ENCODE measurements around the gene LRRK2. TPM values are rescaled to one million over a fixed set of nuclear protein-coding genes. Genes with fewer than 3 reads are reported as not detected.

LRRK2 gene
- polyA plus RNA-seq, 2 donors, result 5.8 to 6.6 TPM

DNA sequence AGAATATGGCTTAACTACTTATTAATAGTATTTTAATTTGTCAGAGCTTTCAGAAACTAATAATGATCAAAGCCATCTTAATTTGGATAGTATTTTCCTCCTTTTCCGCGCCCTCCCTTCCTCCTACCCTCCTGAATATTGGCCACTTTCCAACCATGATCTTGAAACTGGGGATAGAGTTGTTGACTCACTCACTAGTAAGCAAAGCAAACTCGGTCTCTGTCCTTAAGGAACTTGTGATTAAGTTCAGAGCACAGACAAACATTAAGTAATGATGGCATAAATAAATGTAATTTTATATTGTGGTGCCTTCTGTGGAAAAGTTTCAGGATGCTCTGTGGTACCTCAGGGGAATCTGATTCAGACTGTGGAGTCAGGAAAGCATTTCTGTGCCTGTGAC lies 75.7 kb downstream of the LRRK2 start:
- H3K36me3 ChIP-seq (ENCODE audit: control insufficient read depth in 2 of 2, insufficient read depth in 2 of 2, low read length in 1 of 2), result no peaks in the 10 kb centered on the region
- H3K4me1 ChIP-seq (ENCODE audit: control insufficient read depth in 2 of 2, insufficient read depth in 2 of 2, low read length in 1 of 2), result no peaks in the 10 kb centered on the region
- H3K4me3 ChIP-seq (ENCODE audit: low read depth in 1 of 2, low read length in 2 of 2), result no peak overlapping the region
- no peaks in the 10 kb centered on the region for H3K9me3 ChIP-seq (ENCODE audit: control insufficient read depth in 2 of 2, insufficient read depth in 1 of 2, low read depth in 1 of 2, low read length in 1 of 2)
- WGBS, 2 donors, result 62 to 75% methylated on average over 3 of the region's 3 CpGs
- no peaks in the 10 kb centered on the region for H3K27me3 ChIP-seq (ENCODE audit: control insufficient read depth in 1 of 2, insufficient read depth in 2 of 2, low read length in 2 of 2)
- H3K27ac ChIP-seq (ENCODE audit: low read depth in 2 of 2, low read length in 1 of 2), result no peak overlapping the region

DNA sequence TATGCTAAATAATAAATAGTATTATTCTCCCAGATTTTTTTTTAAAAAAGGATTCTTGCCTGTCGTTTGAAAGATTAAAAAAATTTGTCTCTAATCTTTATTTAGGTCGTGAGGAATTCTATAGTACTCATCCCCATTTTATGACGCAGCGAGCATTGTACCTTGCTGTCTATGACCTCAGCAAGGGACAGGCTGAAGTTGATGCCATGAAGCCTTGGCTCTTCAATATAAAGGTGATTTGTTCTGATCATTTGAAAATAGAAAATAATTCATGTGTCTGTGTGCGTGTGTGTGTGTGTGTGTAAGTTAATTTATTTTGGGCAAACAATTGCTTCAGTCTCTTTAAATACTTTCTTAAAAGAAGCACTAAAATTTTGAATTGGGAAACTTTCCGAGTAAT lies 84.2 kb downstream of the LRRK2 start:
- Histone ChIP-seq H3K36me3 (ENCODE audit: control insufficient read depth in 2 of 2, insufficient read depth in 2 of 2, low read length in 1 of 2) (no peaks in the 10 kb centered on the region), H3K4me3 (ENCODE audit: low read depth in 1 of 2, low read length in 2 of 2) (no peak overlapping the region), H3K9me3 (ENCODE audit: control insufficient read depth in 2 of 2, insufficient read depth in 1 of 2, low read depth in 1 of 2, low read length in 1 of 2) (no peaks in the 10 kb centered on the region), H3K4me1 (ENCODE audit: control insufficient read depth in 2 of 2, insufficient read depth in 2 of 2, low read length in 1 of 2) (no peaks in the 10 kb centered on the region), H3K27ac (ENCODE audit: low read depth in 2 of 2, low read length in 1 of 2) (no peak overlapping the region), H3K27me3 (ENCODE audit: control insufficient read depth in 1 of 2, insufficient read depth in 2 of 2, low read length in 2 of 2) (no peaks in the 10 kb centered on the region)
- WGBS, 2 donors, result 81 to 86% methylated on average over 6 of the region's 6 CpGs

DNA sequence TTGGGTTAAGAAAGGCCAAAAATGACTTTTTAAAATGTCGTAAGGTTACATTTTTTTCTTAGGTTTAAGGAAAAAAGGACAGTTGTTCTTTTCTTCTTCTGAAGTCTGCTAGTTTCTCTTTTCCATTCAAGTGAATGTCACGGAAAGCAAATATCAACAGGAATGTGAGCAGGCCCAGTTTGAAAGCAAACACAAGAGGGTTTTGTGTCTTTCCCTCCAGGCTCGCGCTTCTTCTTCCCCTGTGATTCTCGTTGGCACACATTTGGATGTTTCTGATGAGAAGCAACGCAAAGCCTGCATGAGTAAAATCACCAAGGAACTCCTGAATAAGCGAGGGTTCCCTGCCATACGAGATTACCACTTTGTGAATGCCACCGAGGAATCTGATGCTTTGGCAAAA lies 85.4 kb downstream of the LRRK2 start:
- Histone ChIP-seq H3K36me3 (ENCODE audit: control insufficient read depth in 2 of 2, insufficient read depth in 2 of 2, low read length in 1 of 2) (no peaks in the 10 kb centered on the region), H3K27me3 (ENCODE audit: control insufficient read depth in 1 of 2, insufficient read depth in 2 of 2, low read length in 2 of 2) (no peaks in the 10 kb centered on the region), H3K4me1 (ENCODE audit: control insufficient read depth in 2 of 2, insufficient read depth in 2 of 2, low read length in 1 of 2) (no peaks in the 10 kb centered on the region), H3K27ac (ENCODE audit: low read depth in 2 of 2, low read length in 1 of 2) (no peak overlapping the region), H3K4me3 (ENCODE audit: low read depth in 1 of 2, low read length in 2 of 2) (no peak overlapping the region), H3K9me3 (ENCODE audit: control insufficient read depth in 2 of 2, insufficient read depth in 1 of 2, low read depth in 1 of 2, low read length in 1 of 2) (no peaks in the 10 kb centered on the region)
- 54 to 64% methylated on average over 9 of the region's 9 CpGs for WGBS, 2 donors

DNA sequence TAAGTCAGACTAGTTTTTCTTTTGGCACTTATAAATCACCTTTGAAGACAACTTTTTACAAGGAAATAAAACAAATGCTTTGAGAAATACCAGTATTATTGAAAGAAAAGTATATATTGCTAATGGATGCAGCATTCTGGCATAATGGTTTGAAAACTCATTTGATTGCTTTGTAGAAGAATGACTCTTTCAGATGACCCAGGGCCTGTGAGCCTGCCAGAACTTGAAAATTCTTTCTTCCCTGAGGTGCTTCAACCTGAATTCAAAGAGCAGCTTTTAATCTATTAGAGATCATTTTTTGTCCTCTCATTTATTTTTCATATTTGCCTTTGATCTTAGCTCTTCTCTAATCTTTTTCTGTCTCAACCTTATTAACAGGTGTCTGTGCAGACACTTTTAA lies 87.4 kb downstream of the LRRK2 start:
- no peaks in the 10 kb centered on the region for H3K9me3 ChIP-seq (ENCODE audit: control insufficient read depth in 2 of 2, insufficient read depth in 1 of 2, low read depth in 1 of 2, low read length in 1 of 2)
- no peaks in the 10 kb centered on the region for H3K4me1 ChIP-seq (ENCODE audit: control insufficient read depth in 2 of 2, insufficient read depth in 2 of 2, low read length in 1 of 2)
- H3K4me3 ChIP-seq (ENCODE audit: low read depth in 1 of 2, low read length in 2 of 2), result no peak overlapping the region
- H3K27me3 ChIP-seq (ENCODE audit: control insufficient read depth in 1 of 2, insufficient read depth in 2 of 2, low read length in 2 of 2), result no peaks in the 10 kb centered on the region
- H3K36me3 ChIP-seq (ENCODE audit: control insufficient read depth in 2 of 2, insufficient read depth in 2 of 2, low read length in 1 of 2), result no peaks in the 10 kb centered on the region
- H3K27ac ChIP-seq (ENCODE audit: low read depth in 2 of 2, low read length in 1 of 2), result no peak overlapping the region

DNA sequence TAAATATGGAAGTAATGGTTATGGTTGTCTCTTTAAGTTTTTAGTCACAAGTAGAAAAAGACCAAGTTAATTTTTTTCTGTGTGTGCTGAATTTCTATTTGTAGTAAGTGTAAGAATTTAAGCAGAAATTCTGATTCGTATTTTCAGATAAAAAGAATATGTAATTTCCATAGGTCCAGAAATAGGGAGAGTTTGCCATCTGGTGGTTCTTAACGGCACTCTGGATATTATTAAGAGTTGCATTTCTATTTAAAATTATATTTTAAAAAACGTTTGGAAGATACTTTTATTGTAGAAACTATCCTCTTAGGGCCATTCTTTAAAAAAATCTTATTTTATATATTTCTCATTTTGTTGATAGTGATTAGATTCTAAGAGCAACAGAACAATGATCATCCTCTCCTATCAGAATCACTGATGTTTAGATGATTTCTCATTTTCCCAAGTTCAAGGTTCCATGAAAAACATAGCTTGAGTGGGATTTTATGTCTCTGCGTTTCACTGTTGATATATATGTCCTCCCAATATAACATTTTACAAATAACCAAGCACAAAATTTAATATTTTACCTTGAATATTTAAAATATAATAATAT lies 88.3 kb downstream of the LRRK2 start:
- Histone ChIP-seq H3K4me3 (ENCODE audit: low read depth in 1 of 2, low read length in 2 of 2) (no peak overlapping the region), H3K27me3 (ENCODE audit: control insufficient read depth in 1 of 2, insufficient read depth in 2 of 2, low read length in 2 of 2) (no peaks in the 10 kb centered on the region), H3K27ac (ENCODE audit: low read depth in 2 of 2, low read length in 1 of 2) (no peak overlapping the region), H3K36me3 (ENCODE audit: control insufficient read depth in 2 of 2, insufficient read depth in 2 of 2, low read length in 1 of 2) (no peaks in the 10 kb centered on the region), H3K4me1 (ENCODE audit: control insufficient read depth in 2 of 2, insufficient read depth in 2 of 2, low read length in 1 of 2) (no peaks in the 10 kb centered on the region), H3K9me3 (ENCODE audit: control insufficient read depth in 2 of 2, insufficient read depth in 1 of 2, low read depth in 1 of 2, low read length in 1 of 2) (no peaks in the 10 kb centered on the region)
- 21 to 26% methylated on average over 4 of the region's 4 CpGs for WGBS, 2 donors

DNA sequence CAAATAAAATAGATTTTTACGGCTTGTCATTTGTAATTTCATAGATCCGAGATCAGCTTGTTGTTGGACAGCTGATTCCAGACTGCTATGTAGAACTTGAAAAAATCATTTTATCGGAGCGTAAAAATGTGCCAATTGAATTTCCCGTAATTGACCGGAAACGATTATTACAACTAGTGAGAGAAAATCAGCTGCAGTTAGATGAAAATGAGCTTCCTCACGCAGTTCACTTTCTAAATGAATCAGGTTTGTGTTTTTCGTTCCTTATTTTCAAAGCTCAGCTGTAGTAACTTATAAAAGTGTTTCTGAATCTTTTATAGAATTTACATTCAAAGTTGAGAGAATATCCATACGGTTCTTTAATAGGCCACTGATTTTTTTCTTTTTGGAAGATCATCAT lies 89.1 kb downstream of the LRRK2 start:
- no peaks in the 10 kb centered on the region for H3K27me3 ChIP-seq (ENCODE audit: control insufficient read depth in 1 of 2, insufficient read depth in 2 of 2, low read length in 2 of 2)
- WGBS, 2 donors, result 88 to 90% methylated on average over 10 of the region's 10 CpGs
- H3K4me3 ChIP-seq (ENCODE audit: low read depth in 1 of 2, low read length in 2 of 2), result no peak overlapping the region
- H3K36me3 ChIP-seq (ENCODE audit: control insufficient read depth in 2 of 2, insufficient read depth in 2 of 2, low read length in 1 of 2), result no peaks in the 10 kb centered on the region
- no peaks in the 10 kb centered on the region for H3K4me1 ChIP-seq (ENCODE audit: control insufficient read depth in 2 of 2, insufficient read depth in 2 of 2, low read length in 1 of 2)
- no peaks in the 10 kb centered on the region for H3K9me3 ChIP-seq (ENCODE audit: control insufficient read depth in 2 of 2, insufficient read depth in 1 of 2, low read depth in 1 of 2, low read length in 1 of 2)
- no peak overlapping the region for H3K27ac ChIP-seq (ENCODE audit: low read depth in 2 of 2, low read length in 1 of 2)

DNA sequence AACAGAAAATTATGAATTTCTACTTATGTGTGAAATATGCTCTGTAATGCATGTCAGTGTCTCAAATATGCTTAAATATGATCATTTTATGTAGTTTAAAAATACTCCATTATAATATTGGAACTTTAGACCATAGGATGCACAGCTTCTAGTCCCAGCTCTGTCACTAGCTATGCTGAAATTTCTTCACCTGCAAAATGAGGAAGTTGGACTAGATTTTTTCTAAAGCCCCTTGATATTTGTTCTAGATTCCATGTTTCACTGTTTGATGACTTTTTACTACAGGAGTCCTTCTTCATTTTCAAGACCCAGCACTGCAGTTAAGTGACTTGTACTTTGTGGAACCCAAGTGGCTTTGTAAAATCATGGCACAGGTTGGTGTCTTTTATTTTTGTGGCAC lies 90.1 kb downstream of the LRRK2 start:
- Histone ChIP-seq H3K9me3 (ENCODE audit: control insufficient read depth in 2 of 2, insufficient read depth in 1 of 2, low read depth in 1 of 2, low read length in 1 of 2) (no peaks in the 10 kb centered on the region), H3K4me3 (ENCODE audit: low read depth in 1 of 2, low read length in 2 of 2) (no peak overlapping the region), H3K27me3 (ENCODE audit: control insufficient read depth in 1 of 2, insufficient read depth in 2 of 2, low read length in 2 of 2) (no peaks in the 10 kb centered on the region), H3K36me3 (ENCODE audit: control insufficient read depth in 2 of 2, insufficient read depth in 2 of 2, low read length in 1 of 2) (no peaks in the 10 kb centered on the region), H3K27ac (ENCODE audit: low read depth in 2 of 2, low read length in 1 of 2) (no peak overlapping the region), H3K4me1 (ENCODE audit: control insufficient read depth in 2 of 2, insufficient read depth in 2 of 2, low read length in 1 of 2) (no peaks in the 10 kb centered on the region)

DNA sequence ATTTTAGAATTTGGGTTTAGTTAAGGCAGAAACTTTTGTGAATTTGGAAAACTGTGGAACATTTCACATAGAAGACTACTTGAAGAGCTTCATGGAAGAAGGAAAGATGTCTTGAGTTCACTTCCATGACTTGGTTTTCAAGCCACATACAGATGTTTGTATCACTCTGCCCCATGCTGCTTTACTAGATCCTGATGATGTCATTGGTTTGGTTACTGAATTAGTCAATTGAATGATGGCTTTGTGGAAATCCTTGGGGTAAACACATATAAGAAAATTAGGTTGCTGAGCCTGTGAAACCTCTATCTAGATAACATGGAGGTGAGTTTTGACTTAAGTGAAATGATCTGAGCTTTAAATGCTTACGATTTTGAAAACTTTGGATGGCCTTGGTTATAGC lies 90.6 kb downstream of the LRRK2 start:
- 94 to 100% methylated on average over 1 of the region's 1 CpG for WGBS, 2 donors
- no peaks in the 10 kb centered on the region for H3K36me3 ChIP-seq (ENCODE audit: control insufficient read depth in 2 of 2, insufficient read depth in 2 of 2, low read length in 1 of 2)
- H3K9me3 ChIP-seq (ENCODE audit: control insufficient read depth in 2 of 2, insufficient read depth in 1 of 2, low read depth in 1 of 2, low read length in 1 of 2), result no peaks in the 10 kb centered on the region
- no peak overlapping the region for H3K4me3 ChIP-seq (ENCODE audit: low read depth in 1 of 2, low read length in 2 of 2)
- H3K27ac ChIP-seq (ENCODE audit: low read depth in 2 of 2, low read length in 1 of 2), result no peak overlapping the region
- H3K27me3 ChIP-seq (ENCODE audit: control insufficient read depth in 1 of 2, insufficient read depth in 2 of 2, low read length in 2 of 2), result no peaks in the 10 kb centered on the region
- no peaks in the 10 kb centered on the region for H3K4me1 ChIP-seq (ENCODE audit: control insufficient read depth in 2 of 2, insufficient read depth in 2 of 2, low read length in 1 of 2)

DNA sequence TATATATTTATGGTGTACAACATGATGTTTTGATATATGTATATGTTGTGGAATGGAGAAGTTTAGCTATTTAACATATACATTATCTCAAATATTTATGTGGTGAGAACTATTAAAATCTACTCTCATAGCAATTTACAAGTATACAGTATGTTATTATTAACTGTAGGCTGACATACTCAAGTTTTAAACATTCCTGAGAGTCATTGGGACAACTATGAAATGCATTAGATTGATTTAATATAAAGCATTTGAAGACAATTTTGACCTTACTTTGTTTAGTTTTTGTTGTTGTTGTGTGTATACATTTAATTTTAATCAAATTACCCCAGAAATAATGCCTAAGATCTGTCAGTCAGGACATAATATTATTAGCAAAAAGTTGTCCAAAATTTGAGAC lies 99.5 kb downstream of the LRRK2 start:
- no peaks in the 10 kb centered on the region for H3K36me3 ChIP-seq (ENCODE audit: control insufficient read depth in 2 of 2, insufficient read depth in 2 of 2, low read length in 1 of 2)
- no peak overlapping the region for H3K4me3 ChIP-seq (ENCODE audit: low read depth in 1 of 2, low read length in 2 of 2)
- H3K27me3 ChIP-seq (ENCODE audit: control insufficient read depth in 1 of 2, insufficient read depth in 2 of 2, low read length in 2 of 2), result no peaks in the 10 kb centered on the region
- no peaks in the 10 kb centered on the region for H3K4me1 ChIP-seq (ENCODE audit: control insufficient read depth in 2 of 2, insufficient read depth in 2 of 2, low read length in 1 of 2)
- H3K9me3 ChIP-seq (ENCODE audit: control insufficient read depth in 2 of 2, insufficient read depth in 1 of 2, low read depth in 1 of 2, low read length in 1 of 2), result no peaks in the 10 kb centered on the region
- H3K27ac ChIP-seq (ENCODE audit: low read depth in 2 of 2, low read length in 1 of 2), result no peak overlapping the region

DNA sequence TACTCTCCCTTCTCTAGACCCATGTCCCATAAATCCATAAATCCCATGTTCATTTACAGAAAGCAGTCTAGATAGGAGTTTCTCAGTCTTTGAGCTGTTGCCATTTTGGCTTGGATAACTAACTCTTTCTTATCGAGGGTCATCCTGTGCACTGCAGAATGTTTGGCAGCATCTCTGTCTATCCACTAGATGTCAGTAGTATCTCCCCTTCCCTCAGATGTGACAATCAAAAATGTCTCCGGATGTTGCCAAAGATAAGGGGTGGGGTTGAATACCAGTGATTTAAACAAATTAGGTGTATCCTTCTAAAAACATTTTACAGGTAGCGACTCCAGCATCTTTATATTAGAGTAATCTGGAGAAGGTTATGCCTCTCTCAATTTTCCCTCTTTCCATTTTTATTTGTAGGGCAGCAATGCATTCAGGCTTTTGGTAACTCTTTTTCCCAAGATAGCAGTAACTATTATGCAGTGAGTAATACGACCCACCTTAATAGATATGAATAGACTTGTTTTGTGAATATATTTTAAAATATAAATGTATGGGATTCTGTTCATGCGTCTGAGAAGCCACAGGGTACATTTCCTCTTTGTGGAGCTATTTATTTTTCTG lies 100.7 kb downstream of the LRRK2 start:
- Histone ChIP-seq H3K4me3 (ENCODE audit: low read depth in 1 of 2, low read length in 2 of 2) (no peak overlapping the region), H3K27me3 (ENCODE audit: control insufficient read depth in 1 of 2, insufficient read depth in 2 of 2, low read length in 2 of 2) (no peaks in the 10 kb centered on the region), H3K27ac (ENCODE audit: low read depth in 2 of 2, low read length in 1 of 2) (no peak overlapping the region), H3K9me3 (ENCODE audit: control insufficient read depth in 2 of 2, insufficient read depth in 1 of 2, low read depth in 1 of 2, low read length in 1 of 2) (no peaks in the 10 kb centered on the region), H3K4me1 (ENCODE audit: control insufficient read depth in 2 of 2, insufficient read depth in 2 of 2, low read length in 1 of 2) (no peaks in the 10 kb centered on the region), H3K36me3 (ENCODE audit: control insufficient read depth in 2 of 2, insufficient read depth in 2 of 2, low read length in 1 of 2) (no peaks in the 10 kb centered on the region)
- WGBS, 2 donors, result 61 to 62% methylated on average over 5 of the region's 5 CpGs
